ENCODE data around the gene CYP26A1. TPM values are rescaled to one million over a fixed set of nuclear protein-coding genes. Genes with fewer than 3 reads are reported as not detected.

The CYP26A1 gene
- total RNA-seq, 1 donor: not detected

DNA sequence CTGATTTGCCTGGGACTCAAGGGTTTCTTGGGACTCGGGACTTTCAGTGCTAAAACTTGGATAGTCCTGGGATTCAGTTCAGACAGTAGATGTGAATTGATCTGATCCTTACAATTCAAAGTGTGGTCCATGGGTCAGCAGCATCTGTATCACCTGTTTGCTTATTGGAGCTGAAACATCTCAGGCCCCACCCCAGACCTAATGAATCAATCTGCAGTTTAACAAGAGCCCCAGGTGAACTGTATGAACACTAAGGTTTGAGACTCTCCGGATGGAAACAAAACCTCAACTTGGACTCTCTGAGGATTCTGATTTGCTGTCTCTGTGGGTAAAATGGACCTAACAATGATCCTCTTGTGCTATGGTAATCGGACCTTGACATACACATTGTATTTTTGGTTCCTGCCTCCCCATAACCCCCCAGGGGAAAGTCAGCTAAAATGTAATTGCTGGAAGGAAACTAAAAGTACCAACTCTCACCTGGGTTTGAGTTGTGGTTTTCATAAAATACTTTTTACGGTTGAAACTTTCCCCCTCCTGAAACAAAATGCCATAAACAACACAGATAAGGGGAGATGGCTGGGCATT is 11.7 kb downstream of the CYP26A1 start:
- Histone ChIP-seq H4K20me1 (ENCODE audit: insufficient read depth, low read length) (no peaks in the 10 kb centered on the region), H2AFZ (ENCODE audit: low read length) (no peak overlapping the region), H3K36me3 (ENCODE audit: insufficient read depth, low read length) (no peaks in the 10 kb centered on the region), H3K9me3 (ENCODE audit: low read depth, low read length) (no peaks in the 10 kb centered on the region), H3K27me3 (ENCODE audit: insufficient read depth, low read length) (no peaks in the 10 kb centered on the region), H3K4me1 (ENCODE audit: insufficient read depth, low read length) (no peaks in the 10 kb centered on the region), H3K79me2 (ENCODE audit: insufficient read depth, low read length) (no peaks in the 10 kb centered on the region), H3K4me2 (ENCODE audit: insufficient read depth, low read length) (no peak overlapping the region), H3K4me3 (ENCODE audit: insufficient read depth, low read length) (no peak overlapping the region), H3K27ac (ENCODE audit: low read depth, low read length) (no peak overlapping the region)
- no peak for DNase-seq (ENCODE audit: insufficient read length, low spot score, missing footprints)
- TF ChIP-seq CTCF (IDR thresholded peaks at IDR 0.05; ENCODE audit: extremely low read depth, low read depth, low read length): no peak

- no peaks in the 10 kb centered on the region for H3K36me3 ChIP-seq (ENCODE audit: insufficient read depth, low read length)
- no peaks in the 10 kb centered on the region for H3K79me2 ChIP-seq (ENCODE audit: insufficient read depth, low read length)
- no peak overlapping the region for H3K4me2 ChIP-seq (ENCODE audit: insufficient read depth, low read length)
- no peak overlapping the region for H3K4me3 ChIP-seq (ENCODE audit: insufficient read depth, low read length)
- no peak overlapping the region for H3K27ac ChIP-seq (ENCODE audit: low read depth, low read length)
- no peak for TF ChIP-seq CTCF (IDR thresholded peaks at IDR 0.05; ENCODE audit: extremely low read depth, low read depth, low read length)
- peak; percentile 29 for DNase-seq (ENCODE audit: insufficient read length, low spot score, missing footprints)
- H2AFZ ChIP-seq (ENCODE audit: low read length): no peak overlapping the region
- no peaks in the 10 kb centered on the region for H3K27me3 ChIP-seq (ENCODE audit: insufficient read depth, low read length)
- H3K9me3 ChIP-seq (ENCODE audit: low read depth, low read length): no peaks in the 10 kb centered on the region
- H3K4me1 ChIP-seq (ENCODE audit: insufficient read depth, low read length): no peaks in the 10 kb centered on the region
- no peaks in the 10 kb centered on the region for H4K20me1 ChIP-seq (ENCODE audit: insufficient read depth, low read length)
Observed at GRCh38 chr10:93086289-93086688, 12.6 kb downstream of the CYP26A1 start.

DNA sequence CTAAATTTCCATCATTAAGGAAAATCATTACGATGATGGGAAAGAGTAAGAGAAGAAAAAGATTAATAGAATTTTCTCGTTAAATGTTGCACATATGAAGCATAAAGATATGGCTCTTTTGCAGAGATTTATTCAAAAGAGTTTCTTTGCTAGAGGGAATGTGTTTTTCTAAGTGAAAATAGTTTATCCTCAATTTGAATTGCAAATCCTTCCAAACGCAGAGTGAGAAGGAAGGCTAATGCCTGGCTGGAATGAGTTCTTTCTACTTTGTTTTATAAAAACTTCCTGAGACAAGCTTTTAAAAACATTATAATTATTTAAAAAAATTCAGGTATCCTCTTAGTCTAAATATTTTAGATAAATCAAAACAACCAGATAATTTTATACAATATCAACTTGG is 14.2 kb downstream of the CYP26A1 start:
- Histone ChIP-seq H2AFZ (ENCODE audit: low read length) (no peak overlapping the region), H3K79me2 (ENCODE audit: insufficient read depth, low read length) (no peaks in the 10 kb centered on the region), H3K4me3 (ENCODE audit: insufficient read depth, low read length) (no peak overlapping the region), H3K36me3 (ENCODE audit: insufficient read depth, low read length) (no peaks in the 10 kb centered on the region), H3K9me3 (ENCODE audit: low read depth, low read length) (no peaks in the 10 kb centered on the region), H3K4me2 (ENCODE audit: insufficient read depth, low read length) (no peak overlapping the region), H3K4me1 (ENCODE audit: insufficient read depth, low read length) (no peaks in the 10 kb centered on the region), H3K27ac (ENCODE audit: low read depth, low read length) (no peak overlapping the region), H4K20me1 (ENCODE audit: insufficient read depth, low read length) (no peaks in the 10 kb centered on the region), H3K27me3 (ENCODE audit: insufficient read depth, low read length) (no peaks in the 10 kb centered on the region)
- no peak for DNase-seq (ENCODE audit: insufficient read length, low spot score, missing footprints)
- no peak for TF ChIP-seq CTCF (IDR thresholded peaks at IDR 0.05; ENCODE audit: extremely low read depth, low read depth, low read length)

GRCh38 chr10:93088466-93088865 is 14.8 kb downstream of the CYP26A1 start:
- no peaks in the 10 kb centered on the region for H3K79me2 ChIP-seq (ENCODE audit: insufficient read depth, low read length)
- DNase-seq (ENCODE audit: insufficient read length, low spot score, missing footprints): peak; percentile 15
- H3K4me3 ChIP-seq (ENCODE audit: insufficient read depth, low read length): no peak overlapping the region
- H4K20me1 ChIP-seq (ENCODE audit: insufficient read depth, low read length): no peaks in the 10 kb centered on the region
- H3K36me3 ChIP-seq (ENCODE audit: insufficient read depth, low read length): no peaks in the 10 kb centered on the region
- no peaks in the 10 kb centered on the region for H3K4me1 ChIP-seq (ENCODE audit: insufficient read depth, low read length)
- no peaks in the 10 kb centered on the region for H3K9me3 ChIP-seq (ENCODE audit: low read depth, low read length)
- H3K27ac ChIP-seq (ENCODE audit: low read depth, low read length): no peak overlapping the region
- H2AFZ ChIP-seq (ENCODE audit: low read length): no peak overlapping the region
- H3K27me3 ChIP-seq (ENCODE audit: insufficient read depth, low read length): no peaks in the 10 kb centered on the region
- no peak for TF ChIP-seq CTCF (IDR thresholded peaks at IDR 0.05; ENCODE audit: extremely low read depth, low read depth, low read length)
- H3K4me2 ChIP-seq (ENCODE audit: insufficient read depth, low read length): no peak overlapping the region
